GM12878 (cell line): ENCODE measurements around the gene LAMA2. TPM values are rescaled to one million over a fixed set of nuclear protein-coding genes. Genes with fewer than 3 reads are reported as not detected.

ENCODE experiments used
- ATAC-seq: fragments of 200-7000 bp; cut with Tn5 transposase; 3 replicates; pipeline ENCODE4 v1.9.1; 2020; ENCODE audit warnings: mild to moderate bottlenecking, moderate library complexity
- BruUV-seq: library from RNA; stranded (reverse); fragments of 400-500 nt; replicated peaks from 2 replicates; lab custom pipeline; 2021; lab: Mats Ljungman, UMichigan
- CTCF ChIA-PET: fragments of 300-600 bp; sonication (Branson Sonifier 250); formaldehyde crosslinking; extraction: SDS; loops from one replicate; lab custom pipeline; 2021; ENCODE audit warnings: inconsistent platforms; lab: Yijun Ruan, JAX
- POLR2A ChIA-PET: fragments of 350-600 bp; formaldehyde crosslinking; extraction: SDS; loops from one replicate; lab custom pipeline; 2021; ENCODE audit warnings: inconsistent platforms; lab: Charles Lee
- RAD21 ChIA-PET: fragments of 300-600 bp; sonication (Branson Sonifier 250); formaldehyde crosslinking; loops from one replicate; lab custom pipeline; 2023; ENCODE audit warnings: antibody characterized with exemption; ENCODE audit not compliant: unreplicated experiment; lab: Charles Lee
- SMC1A ChIA-PET: fragments of 300-600 bp; sonication (Branson Sonifier 250); formaldehyde crosslinking; loops from one replicate; lab custom pipeline; 2023; ENCODE audit not compliant: unreplicated experiment, uncharacterized antibody; lab: Charles Lee
- DNase-seq: peaks from one replicate; pipeline ENCODE4 v3.0.0-alpha.2; 2011; ENCODE audit warnings: low read depth, low spot score
- FAIRE-seq: peaks from 3 replicates; lab custom pipeline; 2011; peaks lifted over from hg19 to GRCh38; lab: Jason Lieb, UNC
- H2AFZ ChIP-seq: 2 replicates; pipeline ENCODE4 v1.6.0; 2011; ENCODE audit warnings: low read depth, low read length, control low read depth; ENCODE audit not compliant: control insufficient read depth
- H3K27ac ChIP-seq: 2 replicates; pipeline ENCODE4 v1.5.1; 2011; ENCODE audit warnings: control low read depth; ENCODE audit not compliant: control insufficient read depth, insufficient read depth
- H3K27me3 ChIP-seq, 2 experiments: replicated peaks in 1 of 2; 2 replicates each; pipeline versions ENCODE4 v1.6.0 to v1.6.1; 2011; ENCODE audit warnings: low read length in 1 of 2; ENCODE audit not compliant: control insufficient read depth in 2 of 2, insufficient read depth in 2 of 2
- H3K36me3 ChIP-seq, 2 experiments: 2 replicates each; pipeline ENCODE4 v1.5.1; 2011; ENCODE audit warnings: low read length in 1 of 2; ENCODE audit not compliant: control insufficient read depth in 2 of 2, insufficient read depth in 2 of 2
- H3K4me1 ChIP-seq: 2 replicates; pipeline ENCODE4 v1.6.1; 2011; ENCODE audit warnings: mild to moderate bottlenecking, low read length, moderate library complexity, mixed read lengths; ENCODE audit not compliant: control insufficient read depth, insufficient read depth
- H3K4me2 ChIP-seq: 2 replicates; pipeline ENCODE4 v1.6.0; 2011; ENCODE audit warnings: control low read depth; ENCODE audit not compliant: control insufficient read depth, insufficient read depth
- H3K4me3 ChIP-seq: fragments of 200-600 bp; sonication (generic); 2 replicates; pipeline ENCODE4 v1.5.1; 2016
- H3K79me2 ChIP-seq: 2 replicates; pipeline ENCODE4 v1.6.0; 2011; ENCODE audit warnings: low read length; ENCODE audit not compliant: control insufficient read depth, insufficient read depth
- H3K9ac ChIP-seq: 2 replicates; pipeline ENCODE4 v1.8.0; 2011; ENCODE audit warnings: low read length, control low read depth, mixed read lengths; ENCODE audit not compliant: control insufficient read depth, insufficient read depth
- H3K9me3 ChIP-seq: replicated peaks from 3 replicates; pipeline ENCODE4 v1.5.1; 2011; ENCODE audit warnings: mild to moderate bottlenecking, low read length; ENCODE audit not compliant: control insufficient read depth, insufficient read depth
- H4K20me1 ChIP-seq: 2 replicates; pipeline ENCODE4 v1.6.0; 2011; ENCODE audit not compliant: control insufficient read depth, insufficient read depth
- BMI1 ChIP-seq: fragments of 450-650 bp; IDR thresholded peaks from 2 replicates; pipeline ENCODE4 v1.6.1; 2016; ENCODE audit warnings: mild to moderate bottlenecking, moderate library complexity, borderline replicate concordance
- CREB1 ChIP-seq: IDR thresholded peaks from 2 replicates; pipeline ENCODE4 v1.6.1; 2012; ENCODE audit warnings: low read depth, mild to moderate bottlenecking, inconsistent platforms
- CREM ChIP-seq: IDR thresholded peaks from 2 replicates; pipeline ENCODE4 v1.6.1; 2014; ENCODE audit warnings: antibody characterized with exemption, low read depth
- FOXM1 ChIP-seq: IDR thresholded peaks from 2 replicates; pipeline ENCODE4 v1.6.1; 2012; ENCODE audit warnings: low read depth, mild to moderate bottlenecking, inconsistent platforms, low read length, moderate library complexity
- MXI1 ChIP-seq: fragments of 150-350 bp; IDR thresholded peaks from 2 replicates; pipeline ENCODE4 v1.6.1; 2011; ENCODE audit warnings: low read depth, mild to moderate bottlenecking, inconsistent platforms, low read length, improper control_type of control experiment
- NFYA ChIP-seq: IDR thresholded peaks from 2 replicates; pipeline ENCODE4 v1.6.1; 2011; ENCODE audit warnings: low read depth, mild to moderate bottlenecking, low read length, improper control_type of control experiment, borderline replicate concordance
- NRF1 ChIP-seq: conservative IDR thresholded peaks from 2 replicates; pipeline ENCODE4 v1.6.1; 2011; ENCODE audit warnings: mild to moderate bottlenecking, low read depth, low read length, improper control_type of control experiment
- PML ChIP-seq: IDR thresholded peaks from 2 replicates; pipeline ENCODE4 v1.6.1; 2012; ENCODE audit warnings: low read length, inconsistent platforms
- PRDM15 ChIP-seq: fragments of 450-650 bp; formaldehyde crosslinking; IDR thresholded peaks from 2 replicates; pipeline ENCODE4 v1.4.0; 2020; ENCODE audit warnings: mild to moderate bottlenecking, moderate library complexity
- SREBF1 ChIP-seq: IDR thresholded peaks from 2 replicates; pipeline ENCODE4 v1.6.1; 2012; ENCODE audit warnings: mild to moderate bottlenecking, low read length
- USF2 ChIP-seq: IDR thresholded peaks from 2 replicates; pipeline ENCODE4 v1.6.1; 2011; ENCODE audit warnings: low read depth, low read length, improper control_type of control experiment, borderline replicate concordance
- YBX1 ChIP-seq: fragments of 450-650 bp; IDR thresholded peaks from 2 replicates; pipeline ENCODE4 v1.6.1; 2016; ENCODE audit warnings: antibody characterized with exemption
- WGBS: methylation state at CpG from one replicate; pipeline ENCODE4 v1.1.6; 2016; ENCODE audit warnings: low lambda C conversion rate; ENCODE audit not compliant: insufficient replicate concordance, insufficient coverage; ENCODE audit errors: missing lambda C conversion rate; 5-methylcytosine and 5-hydroxymethylcytosine counted together
- in situ Hi-C: fragments of 300-500 bp; cut with MboI; formaldehyde crosslinking; loops from 9 replicates; pipeline ENCODE4 v1.14.3; 2018; ENCODE audit warnings: mixed read lengths
- intact Hi-C: fragments of 100-400 bp; cut with micrococcal nuclease; formaldehyde crosslinking; loops from one replicate; pipeline ENCODE4 v1.14.2; 2022; ENCODE audit not compliant: unreplicated experiment
- polyA plus RNA-seq, 11 experiments: library from polyadenylated mRNA; depleted of rRNA in 4 of 11; unstranded in 6 of 11; stranded (reverse) in 5 of 11; fragments of >200 nt; fragmentation: Nextera tagmentation in 4 of 11; fragmentation: Illumina TruSeq in 1 of 11; extraction: Ambion mirVana in 4 of 11; extraction: Trizol in 1 of 11; gene quantifications; 1 replicate in 1 of 11; 2 replicates in 10 of 11; pipeline versions ENCODE4 v1.2.1 to v1.2.3, GENCODE V29; 2011 to 2016; ENCODE audit warnings: inconsistent platforms in 2 of 11, missing spikeins in 2 of 11, low read depth in 1 of 11
- total RNA-seq, 4 experiments: library from RNA; depleted of rRNA in 3 of 4; stranded (reverse); fragments of >200 nt in 3 of 4; fragmentation: Illumina TruSeq in 1 of 4; extraction: Trizol in 1 of 4; gene quantifications; 2 replicates each; pipeline versions ENCODE4 v1.2.1 to v1.2.3, GENCODE V29; 2013 to 2021
- TF ChIP-seq, protein P1 (sequence below): IDR thresholded peaks from 2 replicates; pipeline ENCODE4 v1.6.1; 2012; ENCODE audit warnings: low read length, inconsistent platforms
- TF ChIP-seq, protein P2 (sequence below): fragments of 450-650 bp; formaldehyde crosslinking; IDR thresholded peaks from 2 replicates; pipeline ENCODE4 v1.5.0; 2022; ENCODE audit warnings: mild to moderate bottlenecking, missing genetic modification characterization

Gene LAMA2
- total and polyA plus RNA-seq, 10 of the 15 experiments (the other 5 are each of a cell fraction or from before 2014, with no cell fraction given) = 0.04 to 2.0 (median 0.37) TPM; not detected in 1

DNA sequence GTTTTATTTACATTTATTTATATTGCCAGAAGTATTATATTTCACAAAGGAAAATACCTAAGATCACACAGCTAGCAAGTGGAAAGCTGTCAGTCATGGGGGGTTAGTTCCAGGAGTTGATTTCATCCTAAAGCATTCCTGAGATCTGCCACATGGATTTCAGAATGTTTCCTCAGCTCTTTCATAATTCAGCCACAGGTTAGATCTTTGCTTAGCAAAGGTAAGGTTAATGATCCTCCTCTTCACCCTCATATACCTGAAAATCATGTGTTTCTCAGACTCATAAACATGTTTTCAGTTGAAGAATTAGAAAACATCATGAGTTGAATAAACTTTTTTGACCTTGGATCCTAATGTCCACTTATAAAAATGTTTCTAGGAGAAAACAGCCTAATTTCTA, 611.6 kb downstream of the LAMA2 start (continued):
- TF ChIP-seq SREBF1 = no peak
- TF ChIP-seq, protein P1, sequence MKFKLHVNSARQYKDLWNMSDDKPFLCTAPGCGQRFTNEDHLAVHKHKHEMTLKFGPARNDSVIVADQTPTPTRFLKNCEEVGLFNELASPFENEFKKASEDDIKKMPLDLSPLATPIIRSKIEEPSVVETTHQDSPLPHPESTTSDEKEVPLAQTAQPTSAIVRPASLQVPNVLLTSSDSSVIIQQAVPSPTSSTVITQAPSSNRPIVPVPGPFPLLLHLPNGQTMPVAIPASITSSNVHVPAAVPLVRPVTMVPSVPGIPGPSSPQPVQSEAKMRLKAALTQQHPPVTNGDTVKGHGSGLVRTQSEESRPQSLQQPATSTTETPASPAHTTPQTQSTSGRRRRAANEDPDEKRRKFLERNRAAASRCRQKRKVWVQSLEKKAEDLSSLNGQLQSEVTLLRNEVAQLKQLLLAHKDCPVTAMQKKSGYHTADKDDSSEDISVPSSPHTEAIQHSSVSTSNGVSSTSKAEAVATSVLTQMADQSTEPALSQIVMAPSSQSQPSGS = no peak
- no peak for TF ChIP-seq YBX1
- no peak for TF ChIP-seq NFYA
- no peak for TF ChIP-seq MXI1
- TF ChIP-seq NRF1 = no peak

DNA sequence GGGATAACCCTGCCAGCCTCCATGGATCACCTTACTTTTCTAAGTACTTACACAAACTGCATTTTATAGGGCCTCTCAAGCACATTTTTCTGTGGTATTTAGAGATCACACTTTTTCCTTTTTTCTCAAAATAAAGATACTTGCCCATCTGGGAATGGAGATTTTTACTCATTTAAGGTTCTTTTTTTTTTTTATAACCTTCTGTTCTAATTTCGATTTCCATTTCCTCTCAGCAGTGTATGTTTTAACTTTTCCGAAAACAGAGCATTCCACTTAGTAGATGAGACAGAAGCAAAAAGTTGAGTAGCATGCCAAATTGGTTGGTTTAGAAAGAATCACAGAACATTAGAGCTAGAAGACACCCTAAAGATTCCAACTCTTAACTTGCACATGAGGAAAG, 612.7 kb downstream of the LAMA2 start:
- ChIA-PET SMC1A (interaction anchor here (0.8 kb wide), 1 partner anchor 235 kb away, joined by 4 read pairs; no protein-coding TSS in a partner anchor), RAD21 (interaction anchor here (0.8 to 1.0 kb wide), 2 partner anchors 104 to 253 kb away, joined by 3 to 4 read pairs; no protein-coding TSS in a partner anchor), CTCF (interaction anchor here (1.0 kb wide), 1 partner anchor 10 kb away, joined by 3 read pairs; no protein-coding TSS in a partner anchor), POLR2A (no interaction called here)
- Histone ChIP-seq H3K27ac (no peak overlapping the region), H3K9ac (no peak overlapping the region), H4K20me1 (no peaks in the 10 kb centered on the region), H3K4me2 (no peak overlapping the region), H3K36me3 (no peaks in the 10 kb centered on the region), H2AFZ (no peak overlapping the region), H3K4me1 (peaks cover 11% of the 10 kb centered on the region), H3K27me3 (no peaks in the 10 kb centered on the region), H3K79me2 (no peaks in the 10 kb centered on the region), H3K9me3 (no peaks in the 10 kb centered on the region), H3K4me3 (no peak overlapping the region)
- no TSS peak for BruUV-seq
- intact Hi-C loops (loop anchor here (10.0 kb wide), 1 partner anchor 389 kb away; no protein-coding TSS in a partner anchor), in situ Hi-C loops (loop anchor here (10.0 kb wide), 1 partner anchor 439 kb away; no protein-coding TSS in a partner anchor)
- ATAC-seq (no peak), FAIRE-seq (no peak), DNase-seq (no peak)
- 77% methylated on average over 2 of the region's 2 CpGs for WGBS
- TF ChIP-seq USF2 = no peak
- no peak for TF ChIP-seq BMI1
- TF ChIP-seq, protein P2, sequence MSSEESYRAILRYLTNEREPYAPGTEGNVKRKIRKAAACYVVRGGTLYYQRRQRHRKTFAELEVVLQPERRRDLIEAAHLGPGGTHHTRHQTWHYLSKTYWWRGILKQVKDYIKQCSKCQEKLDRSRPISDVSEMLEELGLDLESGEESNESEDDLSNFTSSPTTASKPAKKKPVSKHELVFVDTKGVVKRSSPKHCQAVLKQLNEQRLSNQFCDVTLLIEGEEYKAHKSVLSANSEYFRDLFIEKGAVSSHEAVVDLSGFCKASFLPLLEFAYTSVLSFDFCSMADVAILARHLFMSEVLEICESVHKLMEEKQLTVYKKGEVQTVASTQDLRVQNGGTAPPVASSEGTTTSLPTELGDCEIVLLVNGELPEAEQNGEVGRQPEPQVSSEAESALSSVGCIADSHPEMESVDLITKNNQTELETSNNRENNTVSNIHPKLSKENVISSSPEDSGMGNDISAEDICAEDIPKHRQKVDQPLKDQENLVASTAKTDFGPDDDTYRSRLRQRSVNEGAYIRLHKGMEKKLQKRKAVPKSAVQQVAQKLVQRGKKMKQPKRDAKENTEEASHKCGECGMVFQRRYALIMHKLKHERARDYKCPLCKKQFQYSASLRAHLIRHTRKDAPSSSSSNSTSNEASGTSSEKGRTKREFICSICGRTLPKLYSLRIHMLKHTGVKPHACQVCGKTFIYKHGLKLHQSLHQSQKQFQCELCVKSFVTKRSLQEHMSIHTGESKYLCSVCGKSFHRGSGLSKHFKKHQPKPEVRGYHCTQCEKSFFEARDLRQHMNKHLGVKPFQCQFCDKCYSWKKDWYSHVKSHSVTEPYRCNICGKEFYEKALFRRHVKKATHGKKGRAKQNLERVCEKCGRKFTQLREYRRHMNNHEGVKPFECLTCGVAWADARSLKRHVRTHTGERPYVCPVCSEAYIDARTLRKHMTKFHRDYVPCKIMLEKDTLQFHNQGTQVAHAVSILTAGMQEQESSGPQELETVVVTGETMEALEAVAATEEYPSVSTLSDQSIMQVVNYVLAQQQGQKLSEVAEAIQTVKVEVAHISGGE = no peak
- TF ChIP-seq PML = no peak
- no peak for TF ChIP-seq CREM
- TF ChIP-seq PRDM15 (CRISPR knock-in tag) = no peak
- TF ChIP-seq FOXM1 = no peak
- no peak for TF ChIP-seq CREB1
